Esophagus muscularis mucosa (tissue), 3 donors: ENCODE results near the gene COPA.

Experiments
- POLR2A ChIP-seq: fragments of 450-650 bp; IDR thresholded peaks from one replicate; pipeline ENCODE4 v1.6.1; 2017; ENCODE audit warnings: antibody characterized with exemption, moderate library complexity, mild to moderate bottlenecking, low read depth
- TF ChIP-seq, protein P1 (sequence below), 3 experiments: fragments of 200-600 bp in 2 of 3; fragments of 450-650 bp in 1 of 3; sonication (generic) in 2 of 3; IDR thresholded peaks; one replicate each; pipeline ENCODE4 v1.5.1; 2017 to 2019; ENCODE audit warnings: antibody characterized with exemption in 3 of 3, mild to moderate bottlenecking in 2 of 3, moderate library complexity in 1 of 3

DNA sequence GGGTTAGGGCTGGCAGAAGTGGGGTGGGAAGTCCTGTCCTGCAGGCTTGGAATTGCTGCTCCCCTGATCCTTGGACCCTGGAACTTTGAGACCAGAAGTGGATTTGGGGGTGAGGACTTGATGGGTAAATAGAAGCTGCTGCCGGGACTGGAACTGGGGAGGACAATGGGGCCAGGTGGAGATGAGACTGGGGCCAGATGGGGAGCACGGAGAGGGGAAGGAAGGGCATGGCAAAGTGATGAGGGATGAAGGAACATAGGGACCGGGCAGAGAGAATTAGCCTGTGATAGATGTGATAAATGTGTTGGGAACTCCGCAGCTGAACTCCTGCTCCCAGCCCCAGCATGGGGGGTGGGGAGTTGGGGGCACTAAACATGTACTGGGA lies 24.5 kb upstream of the COPA start:
- TF ChIP-seq, protein P1, sequence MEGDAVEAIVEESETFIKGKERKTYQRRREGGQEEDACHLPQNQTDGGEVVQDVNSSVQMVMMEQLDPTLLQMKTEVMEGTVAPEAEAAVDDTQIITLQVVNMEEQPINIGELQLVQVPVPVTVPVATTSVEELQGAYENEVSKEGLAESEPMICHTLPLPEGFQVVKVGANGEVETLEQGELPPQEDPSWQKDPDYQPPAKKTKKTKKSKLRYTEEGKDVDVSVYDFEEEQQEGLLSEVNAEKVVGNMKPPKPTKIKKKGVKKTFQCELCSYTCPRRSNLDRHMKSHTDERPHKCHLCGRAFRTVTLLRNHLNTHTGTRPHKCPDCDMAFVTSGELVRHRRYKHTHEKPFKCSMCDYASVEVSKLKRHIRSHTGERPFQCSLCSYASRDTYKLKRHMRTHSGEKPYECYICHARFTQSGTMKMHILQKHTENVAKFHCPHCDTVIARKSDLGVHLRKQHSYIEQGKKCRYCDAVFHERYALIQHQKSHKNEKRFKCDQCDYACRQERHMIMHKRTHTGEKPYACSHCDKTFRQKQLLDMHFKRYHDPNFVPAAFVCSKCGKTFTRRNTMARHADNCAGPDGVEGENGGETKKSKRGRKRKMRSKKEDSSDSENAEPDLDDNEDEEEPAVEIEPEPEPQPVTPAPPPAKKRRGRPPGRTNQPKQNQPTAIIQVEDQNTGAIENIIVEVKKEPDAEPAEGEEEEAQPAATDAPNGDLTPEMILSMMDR (IDR thresholded peaks at IDR 0.05) = no peak
- TF ChIP-seq POLR2A = no peak
